H9 (cell line): ENCODE measurements around the gene CARD11. TPM values are rescaled to one million over a fixed set of nuclear protein-coding genes. Genes with fewer than 3 reads are reported as not detected.
A peak's percentile ranks its signal among the peaks of the same experiment; 100 is the strongest.

ENCODE experiments used
- DNase-seq: peaks from one replicate; pipeline ENCODE4 v3.0.0-alpha.2; 2017
- H2AFZ ChIP-seq: one replicate; pipeline ENCODE4 v1.6.1; 2013; ENCODE audit warnings: mild to moderate bottlenecking, low read length, control low read depth, moderate library complexity
- H2AK5ac ChIP-seq: 2 replicates; pipeline ENCODE4 v1.6.1; 2013; ENCODE audit warnings: low read length, control low read depth, mixed read lengths; ENCODE audit not compliant: insufficient read length
- H2BK120ac ChIP-seq: one replicate; pipeline ENCODE4 v1.6.1; 2013; ENCODE audit warnings: low read depth, mild to moderate bottlenecking, low read length, control low read depth, inconsistent platforms; ENCODE audit not compliant: poor library complexity, severe bottlenecking
- H2BK12ac ChIP-seq: 2 replicates; pipeline ENCODE4 v1.6.1; 2013; ENCODE audit warnings: low read length, control low read depth, mixed read lengths, low read depth; ENCODE audit not compliant: insufficient read length
- H2BK15ac ChIP-seq: 2 replicates; pipeline ENCODE4 v1.6.1; 2013; ENCODE audit warnings: low read depth, low read length, control low read depth
- H2BK20ac ChIP-seq: one replicate; pipeline ENCODE4 v1.6.1; 2013; ENCODE audit warnings: low read depth, mild to moderate bottlenecking, low read length, control low read depth, inconsistent platforms; ENCODE audit not compliant: poor library complexity, severe bottlenecking
- H2BK5ac ChIP-seq: 2 replicates; pipeline ENCODE4 v1.6.1; 2013; ENCODE audit warnings: low read length, control low read depth, mixed read lengths; ENCODE audit not compliant: insufficient read length
- H3K14ac ChIP-seq: 2 replicates; pipeline ENCODE4 v1.6.1; 2013; ENCODE audit warnings: low read length, control low read depth; ENCODE audit not compliant: insufficient read depth
- H3K18ac ChIP-seq: 2 replicates; pipeline ENCODE4 v1.6.1; 2013; ENCODE audit warnings: low read depth, mild to moderate bottlenecking, mixed read lengths, low read length, control low read depth; ENCODE audit not compliant: insufficient read length
- H3K23ac ChIP-seq: 2 replicates; pipeline ENCODE4 v1.6.1; 2013; ENCODE audit warnings: low read length, control low read depth, mixed read lengths, low read depth; ENCODE audit not compliant: insufficient read length
- H3K23me2 ChIP-seq: 2 replicates; pipeline ENCODE4 v1.6.1; 2013; ENCODE audit warnings: low read depth, mild to moderate bottlenecking, mixed read lengths, low read length, control low read depth; ENCODE audit not compliant: insufficient read length, poor library complexity, severe bottlenecking
- H3K27ac ChIP-seq: 2 replicates; pipeline ENCODE4 v1.5.1; 2013; ENCODE audit warnings: low read length, control low read depth, mixed read lengths, low read depth; ENCODE audit not compliant: insufficient read length
- H3K27me3 ChIP-seq: 2 replicates; pipeline ENCODE4 v1.6.1; 2013; ENCODE audit warnings: low read length, control low read depth, inconsistent platforms; ENCODE audit not compliant: insufficient read depth
- H3K4ac ChIP-seq: 2 replicates; pipeline ENCODE4 v1.6.1; 2013; ENCODE audit warnings: low read depth, mild to moderate bottlenecking, control low read depth, inconsistent platforms, low read length, moderate library complexity
- H3K4me1 ChIP-seq: 2 replicates; pipeline ENCODE4 v1.6.1; 2013; ENCODE audit warnings: low read length, control low read depth, inconsistent platforms; ENCODE audit not compliant: insufficient read depth
- H3K4me2 ChIP-seq: 2 replicates; pipeline ENCODE4 v1.6.1; 2013; ENCODE audit warnings: low read length, control low read depth, mixed read lengths; ENCODE audit not compliant: insufficient read length, insufficient read depth
- H3K56ac ChIP-seq: 2 replicates; pipeline ENCODE4 v1.6.1; 2013; ENCODE audit warnings: low read depth, mild to moderate bottlenecking, mixed read lengths, low read length, control low read depth; ENCODE audit not compliant: insufficient read length
- H3K79me1 ChIP-seq: 2 replicates; pipeline ENCODE4 v1.6.1; 2013; ENCODE audit warnings: low read depth, mild to moderate bottlenecking, moderate library complexity, low read length, control low read depth, inconsistent platforms; ENCODE audit not compliant: insufficient read depth, poor library complexity, severe bottlenecking
- H3K79me2 ChIP-seq: 2 replicates; pipeline ENCODE4 v1.6.1; 2013; ENCODE audit warnings: low read length, control low read depth, inconsistent platforms; ENCODE audit not compliant: insufficient read depth
- H3K9ac ChIP-seq: 2 replicates; pipeline ENCODE4 v1.6.1; 2013; ENCODE audit warnings: low read length, control low read depth, mixed read lengths; ENCODE audit not compliant: insufficient read length; ENCODE audit errors: extremely low read depth
- H3K9me3 ChIP-seq: one replicate; pipeline ENCODE4 v1.6.1; 2013; ENCODE audit warnings: low read depth, low read length, inconsistent platforms; ENCODE audit not compliant: control insufficient read depth
- H3T11ph ChIP-seq: one replicate; pipeline ENCODE4 v1.6.1; 2013; ENCODE audit warnings: mild to moderate bottlenecking, low read length, control low read depth, inconsistent platforms
- H4K20me1 ChIP-seq: one replicate; pipeline ENCODE4 v1.6.1; 2013; ENCODE audit not compliant: control insufficient read depth, insufficient read length, insufficient read depth
- H4K5ac ChIP-seq: 2 replicates; pipeline ENCODE4 v1.6.1; 2013; ENCODE audit warnings: low read depth, mild to moderate bottlenecking, mixed read lengths, low read length, control low read depth; ENCODE audit not compliant: insufficient read length
- H4K8ac ChIP-seq: replicated peaks from 2 replicates; pipeline ENCODE4 v1.6.1; 2013; ENCODE audit warnings: low read length, control low read depth, mixed read lengths, low read depth; ENCODE audit not compliant: insufficient read length
- H4K91ac ChIP-seq: 2 replicates; pipeline ENCODE4 v1.6.1; 2013; ENCODE audit warnings: low read depth, mild to moderate bottlenecking, moderate library complexity, mixed read lengths, low read length, control low read depth; ENCODE audit not compliant: insufficient read length
- H3K27ac Mint-ChIP-seq, 3 experiments: 2 replicates in 2 of 3; 3 replicates in 1 of 3; pipeline ENCODE4 v1.8.0; 2020 to 2021; ENCODE audit warnings: mixed read lengths in 3 of 3, mild to moderate bottlenecking in 1 of 3, moderate library complexity in 1 of 3
- H3K27me3 Mint-ChIP-seq: 2 replicates; pipeline ENCODE4 v1.8.0; 2021; ENCODE audit warnings: low read depth, mild to moderate bottlenecking, moderate library complexity, mixed read lengths
- H3K36me3 Mint-ChIP-seq, 3 experiments: 2 replicates in 2 of 3; 3 replicates in 1 of 3; pipeline ENCODE4 v1.8.0; 2020 to 2021; ENCODE audit warnings: low read depth in 3 of 3, mixed read lengths in 3 of 3; ENCODE audit not compliant: insufficient read depth in 1 of 3
- H3K4me1 Mint-ChIP-seq, 2 experiments: 2 replicates each; pipeline ENCODE4 v1.8.0; 2020; ENCODE audit warnings: mixed read lengths in 2 of 2
- H3K4me3 Mint-ChIP-seq, 2 experiments: 2 replicates in 1 of 2; 3 replicates in 1 of 2; pipeline ENCODE4 v1.8.0; 2020 to 2021; ENCODE audit warnings: mild to moderate bottlenecking in 2 of 2, mixed read lengths in 2 of 2, moderate library complexity in 1 of 2
- H3K9me3 Mint-ChIP-seq, 2 experiments: 2 replicates in 1 of 2; 3 replicates in 1 of 2; pipeline ENCODE4 v1.8.0; 2020; ENCODE audit warnings: mild to moderate bottlenecking in 2 of 2, mixed read lengths in 2 of 2, moderate library complexity in 1 of 2
- WGBS: extraction: QIAGEN DNeasy Blood & Tissue Kit; methylation state at CpG from one replicate; pipeline ENCODE4 v1.1.7; 2013; ENCODE audit warnings: missing lambda C conversion rate, low lambda C conversion rate, mixed read lengths; ENCODE audit not compliant: insufficient read length; ENCODE audit errors: extremely low coverage; 5-methylcytosine and 5-hydroxymethylcytosine counted together
- total RNA-seq: library from RNA; stranded (reverse); gene quantifications from 2 replicates; pipeline ENCODE4 v1.2.1, GENCODE V29; 2021
- TF ChIP-seq, protein P1 (sequence below): fragments of 200-600 bp; sonication (generic); conservative IDR thresholded peaks from 3 replicates; pipeline ENCODE4 v1.8.0; 2021; ENCODE audit warnings: antibody characterized with exemption, mild to moderate bottlenecking

CARD11 gene
- total RNA-seq, 1 experiment from 2014 or later = 20.0 TPM

DNA sequence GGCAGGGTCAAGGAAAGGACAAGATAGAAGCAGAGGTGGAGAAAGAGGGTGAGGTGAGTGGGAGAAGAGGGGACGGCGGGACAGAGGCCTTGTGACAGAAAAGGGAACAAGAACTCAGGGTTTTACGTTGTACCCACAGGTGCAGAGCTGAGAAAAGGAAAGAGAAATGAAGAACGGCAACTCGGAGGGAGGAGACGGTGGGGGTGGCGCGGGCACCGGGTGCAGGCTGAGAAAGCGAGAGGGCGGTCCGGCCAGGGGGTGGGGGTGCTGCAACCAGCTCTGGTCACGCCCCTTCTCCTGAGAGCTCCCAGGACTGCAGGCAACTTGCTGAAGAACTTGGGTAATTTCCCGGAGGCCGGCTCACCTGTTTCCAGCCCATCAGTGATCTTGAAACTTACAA lies 65.3 kb downstream of the CARD11 start:
- Histone ChIP-seq H3K4me2 (no peak overlapping the region), H3K23me2 (no peaks in the 10 kb centered on the region), H3K4ac (no peak overlapping the region), H3K9ac (no peak overlapping the region), H3K14ac (no peak overlapping the region), H4K5ac (no peak overlapping the region), H2BK15ac (no peak overlapping the region), H3K79me2 (no peaks in the 10 kb centered on the region), H2BK20ac (no peak overlapping the region), H3K79me1 (no peaks in the 10 kb centered on the region), H3K4me1 (no peaks in the 10 kb centered on the region; the same call in 1 of the 2 replicates), H3T11ph (no peak overlapping the region), H3K9me3 (no peaks in the 10 kb centered on the region), H4K8ac (no peak overlapping the region), H2BK5ac (no peak overlapping the region), H3K27me3 (no peaks in the 10 kb centered on the region), H4K20me1 (no peaks in the 10 kb centered on the region), H4K91ac (no peak overlapping the region), H2BK120ac (no peak overlapping the region), H3K23ac (no peak overlapping the region), H3K18ac (no peak overlapping the region), H3K56ac (no peak overlapping the region), H3K27ac (no peak overlapping the region), H2AFZ (no peak overlapping the region), H2BK12ac (no peak overlapping the region), H2AK5ac (no peak overlapping the region)
- peak; percentile 69 for DNase-seq
- Mint-ChIP-seq H3K27ac (peak overlapping the region in 2 of 3 experiments; percentile 34 to 75; a peak in 4 of 7 replicates), H3K27me3 (peaks cover 1% of the 10 kb centered on the region; the same call in 1 of the 2 replicates), H3K4me3 (peak overlapping the region in 1 of 2 experiments; percentile 67; a peak in 4 of 5 replicates), H3K9me3 (no peaks in the 10 kb centered on the region), H3K36me3 (no peaks in the 10 kb centered on the region; a peak in 1 of 7 replicates), H3K4me1 (peaks cover 18 to 21% of the 10 kb centered on the region in 2 experiments)
- TF ChIP-seq, protein P1, sequence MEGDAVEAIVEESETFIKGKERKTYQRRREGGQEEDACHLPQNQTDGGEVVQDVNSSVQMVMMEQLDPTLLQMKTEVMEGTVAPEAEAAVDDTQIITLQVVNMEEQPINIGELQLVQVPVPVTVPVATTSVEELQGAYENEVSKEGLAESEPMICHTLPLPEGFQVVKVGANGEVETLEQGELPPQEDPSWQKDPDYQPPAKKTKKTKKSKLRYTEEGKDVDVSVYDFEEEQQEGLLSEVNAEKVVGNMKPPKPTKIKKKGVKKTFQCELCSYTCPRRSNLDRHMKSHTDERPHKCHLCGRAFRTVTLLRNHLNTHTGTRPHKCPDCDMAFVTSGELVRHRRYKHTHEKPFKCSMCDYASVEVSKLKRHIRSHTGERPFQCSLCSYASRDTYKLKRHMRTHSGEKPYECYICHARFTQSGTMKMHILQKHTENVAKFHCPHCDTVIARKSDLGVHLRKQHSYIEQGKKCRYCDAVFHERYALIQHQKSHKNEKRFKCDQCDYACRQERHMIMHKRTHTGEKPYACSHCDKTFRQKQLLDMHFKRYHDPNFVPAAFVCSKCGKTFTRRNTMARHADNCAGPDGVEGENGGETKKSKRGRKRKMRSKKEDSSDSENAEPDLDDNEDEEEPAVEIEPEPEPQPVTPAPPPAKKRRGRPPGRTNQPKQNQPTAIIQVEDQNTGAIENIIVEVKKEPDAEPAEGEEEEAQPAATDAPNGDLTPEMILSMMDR = no peak
- no CpG with 5 or more reads among the region's 15 CpGs for WGBS
